GM18951 (cell line): ENCODE results near the gene SNRPF.
"Not testable (repeated sequence)": the region's sequence is repeated elsewhere in the genome, so short reads cannot be mapped to it uniquely, and the experiment has no call there.

Experiments used
- POLR2A ChIP-seq: IDR thresholded peaks from 4 replicates; pipeline ENCODE4 v1.6.1; 2011; ENCODE audit warnings: mild to moderate bottlenecking; ENCODE audit not compliant: insufficient read length, insufficient read depth; ENCODE audit errors: extremely low read depth
- in situ Hi-C: fragments of 300-500 bp; cut with MboI; formaldehyde crosslinking; loops from one replicate; pipeline ENCODE4 v1.12.0; 2022; ENCODE audit warnings: low sequenced_read_pairs, mixed read lengths, inconsistent platforms; ENCODE audit not compliant: unreplicated experiment

SNRPF gene

GRCh38 chr12:95837240-95838038 lies 21.3 kb upstream of the SNRPF start:
- in situ Hi-C loops, result no loop called here
- no peak for TF ChIP-seq POLR2A

DNA sequence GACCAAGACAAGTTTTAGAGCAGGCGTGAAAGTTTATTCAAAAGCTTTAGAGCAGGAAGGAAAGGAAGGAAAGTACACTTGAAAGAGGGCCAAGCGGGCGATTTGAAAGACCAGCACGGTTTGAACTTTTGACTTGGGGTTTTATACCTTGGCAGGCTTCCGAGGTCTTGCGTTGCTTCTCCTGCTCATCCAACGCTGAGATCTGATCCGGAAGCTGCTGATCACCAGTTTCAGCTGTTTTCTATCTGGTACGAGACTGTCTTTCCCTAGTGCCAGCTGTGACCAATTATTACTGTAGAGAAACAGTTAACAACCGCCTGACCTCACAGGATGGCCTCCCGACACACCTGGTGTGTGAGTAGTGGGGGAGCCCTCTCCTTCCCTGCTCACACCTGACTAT lies 20.6 kb upstream of the SNRPF start:
- no peak for TF ChIP-seq POLR2A
- in situ Hi-C loops, result no loop called here

GRCh38 chr12:95842426-95842825 lies 16.3 kb upstream of the SNRPF start:
- in situ Hi-C loops, result not testable (repeated sequence)

GRCh38 chr12:95848575-95849388 lies 10.0 kb upstream of the SNRPF start:
- in situ Hi-C loops, result no loop called here
- no peak for TF ChIP-seq POLR2A

- no peak for TF ChIP-seq POLR2A
- in situ Hi-C loops, result no loop called here
Observed at GRCh38 chr12:95851606-95852005, 7.1 kb upstream of the SNRPF start.

- no peak for TF ChIP-seq POLR2A
- in situ Hi-C loops, result no loop called here
Observed at GRCh38 chr12:95852133-95852532, 6.6 kb upstream of the SNRPF start.

- no peak for TF ChIP-seq POLR2A
- in situ Hi-C loops, result no loop called here
Observed at GRCh38 chr12:95857156-95857555, 1.6 kb upstream of the SNRPF start.

DNA sequence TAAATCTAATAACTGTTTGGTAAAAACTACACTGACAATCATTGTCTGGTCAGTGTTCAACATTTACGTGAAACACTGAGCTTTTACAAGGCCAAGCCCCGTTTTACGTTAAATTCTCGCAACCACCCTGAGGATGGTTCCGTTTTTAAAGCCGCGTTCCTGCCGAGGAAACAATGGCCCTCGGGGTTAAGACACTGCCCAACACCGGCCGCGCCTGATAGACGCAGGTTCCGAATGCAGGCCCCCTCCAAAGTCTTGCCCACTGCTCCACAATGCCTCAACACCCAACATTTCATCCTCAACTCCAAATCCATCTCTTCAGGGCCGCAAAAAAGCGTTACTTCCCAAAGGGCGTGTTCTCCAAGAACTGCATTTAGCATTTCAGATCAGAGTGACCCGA lies 953 bp upstream of the SNRPF start:
- TF ChIP-seq POLR2A, result no peak
- in situ Hi-C loops, result no loop called here

- no peak for TF ChIP-seq POLR2A
- in situ Hi-C loops, result no loop called here
Observed at GRCh38 chr12:95859344-95859816, 628 bp downstream of the SNRPF start.

- TF ChIP-seq POLR2A, result no peak
- in situ Hi-C loops, result no loop called here
Observed at GRCh38 chr12:95859947-95860850, 1.4 kb downstream of the SNRPF start.

GRCh38 chr12:95862038-95862437 lies 3.3 kb downstream of the SNRPF start:
- in situ Hi-C loops, result no loop called here
- TF ChIP-seq POLR2A, result no peak

DNA sequence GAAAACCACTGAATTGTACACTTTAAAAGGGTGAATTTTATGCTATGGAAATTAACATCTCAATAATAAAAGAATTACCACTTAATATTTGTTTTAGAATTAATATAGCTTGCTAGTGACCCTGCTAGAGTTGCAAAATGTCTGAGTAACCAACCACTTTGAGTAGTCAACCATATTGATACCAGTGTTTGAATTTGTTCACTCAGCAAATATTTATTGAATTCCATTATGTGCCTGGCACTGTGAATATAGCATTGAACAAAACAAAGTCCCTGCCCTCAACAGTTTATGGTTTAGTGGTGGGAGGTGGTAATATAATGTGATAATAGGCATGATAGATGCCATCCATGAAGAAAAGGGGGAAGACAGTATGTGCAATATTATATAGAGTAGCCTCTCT lies 4.6 kb downstream of the SNRPF start:
- TF ChIP-seq POLR2A, result no peak
- in situ Hi-C loops, result no loop called here

DNA sequence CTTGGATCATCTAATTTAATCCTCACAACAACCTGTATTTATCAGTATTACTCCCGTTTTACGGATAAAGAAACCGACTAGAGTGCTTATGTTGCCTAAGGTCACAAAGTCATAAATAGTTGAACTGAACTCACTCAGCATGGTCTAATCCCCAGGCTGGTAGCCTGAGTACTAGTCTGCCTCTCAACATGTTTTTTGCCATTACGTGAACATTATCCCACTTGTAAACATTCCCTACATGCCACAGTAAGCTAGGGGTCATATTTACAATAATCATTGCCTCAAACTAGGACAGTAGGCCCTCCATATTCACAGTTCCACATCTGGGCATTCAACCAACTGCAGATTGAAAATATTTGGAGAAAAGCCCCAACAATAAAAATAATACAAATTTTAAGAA lies 12.1 kb downstream of the SNRPF start:
- TF ChIP-seq POLR2A, result no peak
- in situ Hi-C loops, result no loop called here
